Loucy (cell line): Measurements from ENCODE around the gene PHB1.

ENCODE experiments used
- H2AFZ ChIP-seq: fragments of 200-600 bp; sonication (generic); 2 replicates; pipeline ENCODE4 v1.6.0; 2016; ENCODE audit warnings: antibody characterized with exemption, mild to moderate bottlenecking, low read length, moderate library complexity
- H3F3A ChIP-seq: fragments of 200-600 bp; 2 replicates; pipeline ENCODE4 v1.6.0; 2016; ENCODE audit warnings: antibody characterized with exemption, low read depth, mild to moderate bottlenecking
- H3K27me3 ChIP-seq: fragments of 200-600 bp; sonication (generic); 2 replicates; pipeline ENCODE4 v1.6.1; 2014; ENCODE audit warnings: low read length, mild to moderate bottlenecking; ENCODE audit not compliant: insufficient read depth, poor library complexity, severe bottlenecking
- H3K36me3 ChIP-seq: fragments of 200-600 bp; sonication (generic); 2 replicates; pipeline ENCODE4 v1.6.1; 2016; ENCODE audit warnings: low read length; ENCODE audit not compliant: insufficient read depth
- H3K4me1 ChIP-seq: fragments of 200-600 bp; sonication (generic); 2 replicates; pipeline ENCODE4 v1.5.1; 2014; ENCODE audit warnings: low read length, mild to moderate bottlenecking; ENCODE audit not compliant: insufficient read depth, poor library complexity, severe bottlenecking
- H3K4me2 ChIP-seq: fragments of 200-600 bp; sonication (generic); 2 replicates; pipeline ENCODE4 v1.6.0; 2014; ENCODE audit warnings: antibody characterized with exemption, low read length, low read depth, mild to moderate bottlenecking; ENCODE audit not compliant: poor library complexity, severe bottlenecking
- H3K4me3 ChIP-seq: fragments of 200-600 bp; sonication (generic); 2 replicates; pipeline ENCODE4 v1.5.1; 2014; ENCODE audit warnings: low read length, mild to moderate bottlenecking, mixed read lengths; ENCODE audit not compliant: poor library complexity, severe bottlenecking
- H3K79me2 ChIP-seq: fragments of 200-600 bp; sonication (generic); 2 replicates; pipeline ENCODE4 v1.6.1; 2014; ENCODE audit warnings: low read length; ENCODE audit not compliant: insufficient read depth
- H3K9ac ChIP-seq: fragments of 200-600 bp; sonication (generic); 2 replicates; pipeline ENCODE4 v1.6.0; 2014; ENCODE audit warnings: mild to moderate bottlenecking, low read depth, low read length, moderate library complexity; ENCODE audit not compliant: poor library complexity, severe bottlenecking
- H3K9me2 ChIP-seq: fragments of 200-600 bp; sonication (generic); replicated peaks from 2 replicates; pipeline ENCODE4 v1.6.1; 2016; ENCODE audit warnings: low read depth, low read length, mixed read lengths
- H3K9me3 ChIP-seq: fragments of 200-600 bp; sonication (generic); 2 replicates; pipeline ENCODE4 v1.6.1; 2014; ENCODE audit warnings: mild to moderate bottlenecking, antibody characterized with exemption, low read length, low read depth; ENCODE audit not compliant: insufficient read depth
- H4K20me1 ChIP-seq: fragments of 200-600 bp; sonication (generic); 2 replicates; pipeline ENCODE4 v1.6.0; 2014; ENCODE audit warnings: antibody characterized with exemption, low read length, mild to moderate bottlenecking; ENCODE audit not compliant: insufficient read depth, poor library complexity, severe bottlenecking
- CTCF ChIP-seq: fragments of 200-600 bp; sonication (generic); conservative IDR thresholded peaks from 2 replicates; pipeline ENCODE4 v1.5.1; 2014; ENCODE audit warnings: mild to moderate bottlenecking, antibody characterized with exemption, low read length
- EZH2phosphoT487 ChIP-seq: fragments of 200-600 bp; IDR thresholded peaks from 2 replicates; pipeline ENCODE4 v1.6.1; 2018; ENCODE audit warnings: antibody characterized with exemption, mild to moderate bottlenecking, moderate library complexity, borderline replicate concordance

Gene PHB1

GRCh38 chr17:49435671-49436029, 21.0 kb upstream of the PHB1 start:
- Histone ChIP-seq H3K79me2 (no peaks in the 10 kb centered on the region), H3K9me2 (no peaks in the 10 kb centered on the region), H2AFZ (no peak overlapping the region), H3K4me3 (no peak overlapping the region), H3K9ac (no peak overlapping the region), H3K4me2 (no peak overlapping the region), H4K20me1 (no peaks in the 10 kb centered on the region), H3K4me1 (no peaks in the 10 kb centered on the region), H3K9me3 (no peaks in the 10 kb centered on the region), H3F3A (no peaks in the 10 kb centered on the region), H3K36me3 (no peaks in the 10 kb centered on the region), H3K27me3 (no peaks in the 10 kb centered on the region)
- TF ChIP-seq CTCF (no peak), EZH2phosphoT487 (no peak)

GRCh38 chr17:49434821-49435670, 20.4 kb upstream of the PHB1 start:
- Histone ChIP-seq H3K4me3 (no peak overlapping the region), H3K4me2 (no peak overlapping the region), H4K20me1 (no peaks in the 10 kb centered on the region), H3K9me3 (no peaks in the 10 kb centered on the region), H3K36me3 (no peaks in the 10 kb centered on the region), H2AFZ (peak overlapping the region; percentile 58; the same call in 1 of the 2 replicates), H3K9me2 (no peaks in the 10 kb centered on the region), H3K79me2 (no peaks in the 10 kb centered on the region), H3K27me3 (no peaks in the 10 kb centered on the region), H3K4me1 (no peaks in the 10 kb centered on the region), H3F3A (no peaks in the 10 kb centered on the region), H3K9ac (no peak overlapping the region)
- TF ChIP-seq CTCF (peak; percentile 86), EZH2phosphoT487 (no peak)

GRCh38 chr17:49433000-49433694, 18.5 kb upstream of the PHB1 start:
- no peaks in the 10 kb centered on the region for H3K4me1 ChIP-seq
- H3K4me3 ChIP-seq, result no peak overlapping the region
- H3K36me3 ChIP-seq, result no peaks in the 10 kb centered on the region
- H3K9ac ChIP-seq, result no peak overlapping the region
- no peaks in the 10 kb centered on the region for H3K79me2 ChIP-seq
- H3F3A ChIP-seq, result no peaks in the 10 kb centered on the region
- H3K9me3 ChIP-seq, result no peaks in the 10 kb centered on the region
- no peaks in the 10 kb centered on the region for H3K27me3 ChIP-seq
- no peak overlapping the region for H3K4me2 ChIP-seq
- H4K20me1 ChIP-seq, result no peaks in the 10 kb centered on the region
- TF ChIP-seq CTCF (no peak), EZH2phosphoT487 (no peak)
- no peak overlapping the region; the same call in 1 of the 2 replicates for H2AFZ ChIP-seq
- no peaks in the 10 kb centered on the region for H3K9me2 ChIP-seq
